Activated T-helper 1 cell treated with Interleukin-2 at 50 U/mL for 16 hours (primary cell): ENCODE results near the gene PIGW.

Experiments used
- DNase-seq: peaks from one replicate; pipeline ENCODE4 v3.0.0-alpha.2; 2020; ENCODE audit warnings: low read depth

Gene PIGW

DNA sequence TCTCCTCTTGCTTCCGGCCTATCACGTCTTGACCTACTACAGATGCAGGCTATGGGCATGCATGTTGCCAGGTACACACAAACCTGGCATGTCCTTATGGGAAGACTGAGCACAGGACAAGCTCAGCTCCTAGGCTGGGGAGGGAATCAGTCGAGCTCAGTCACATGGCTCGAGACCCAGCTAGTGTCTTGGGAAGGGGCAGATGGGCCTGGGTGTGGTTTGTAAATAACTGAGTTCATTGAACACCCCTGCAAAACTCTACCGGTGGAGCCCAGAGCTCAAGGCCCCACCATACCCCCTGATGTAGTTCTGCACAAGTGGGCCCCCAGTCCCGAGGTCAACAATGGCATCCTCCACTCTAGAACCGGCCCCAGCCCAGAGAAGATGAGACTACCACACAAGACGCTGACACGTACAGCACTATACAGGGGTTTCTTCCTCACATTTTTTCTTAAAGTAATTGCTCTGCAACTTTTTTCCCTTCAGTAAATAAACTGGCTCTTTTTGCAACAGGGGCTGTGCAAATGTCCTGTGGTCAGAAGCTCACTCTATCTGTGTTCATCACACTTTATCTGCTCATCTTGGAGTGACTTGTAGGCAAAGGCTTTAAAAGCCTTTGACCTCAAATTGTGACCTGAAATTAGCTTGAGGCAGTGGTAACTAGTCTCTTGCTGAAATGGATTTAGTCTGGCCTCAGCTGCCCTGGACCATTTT, 25.4 kb upstream of the PIGW start:
- DNase-seq, result no peak

DNA sequence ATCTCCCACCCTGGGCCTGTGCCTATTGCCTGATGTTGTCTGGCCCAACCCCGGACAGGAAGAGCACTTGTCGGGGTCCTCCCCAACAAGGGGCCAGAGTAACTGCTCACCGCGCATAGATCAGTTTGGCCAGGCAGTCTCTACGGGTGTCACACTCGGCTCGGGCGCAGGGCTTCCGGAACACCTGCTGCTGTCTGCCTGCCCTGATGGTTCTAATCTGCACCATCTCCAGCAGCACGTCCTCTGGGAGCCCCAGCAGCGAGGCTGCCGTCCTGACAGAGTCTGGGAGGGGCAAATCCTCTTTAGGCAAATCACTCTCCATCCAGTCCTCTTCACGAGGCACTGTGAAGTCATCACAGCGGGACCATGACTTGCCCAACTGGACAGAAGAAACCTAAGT, 24.2 kb upstream of the PIGW start:
- no peak for DNase-seq

DNA sequence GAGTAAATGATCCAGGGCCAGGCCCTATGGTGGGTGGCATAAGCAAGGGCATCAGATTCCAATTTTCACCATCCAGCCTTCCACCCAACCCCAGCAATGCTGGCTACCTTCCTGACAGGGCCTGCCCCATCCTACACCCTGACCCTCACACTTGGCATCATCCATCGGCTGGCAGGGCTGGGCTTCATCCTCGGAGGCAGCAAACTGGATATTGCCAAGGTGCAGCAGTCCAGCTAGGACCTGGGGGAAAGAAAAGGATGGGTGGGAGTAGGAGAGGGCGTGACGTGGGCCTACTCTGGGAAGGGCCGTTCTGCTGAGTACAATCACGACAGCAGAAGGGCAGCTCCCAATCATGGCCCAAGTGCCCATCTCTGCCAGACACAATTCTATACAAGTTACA, 23.6 kb upstream of the PIGW start:
- DNase-seq, result no peak

DNA sequence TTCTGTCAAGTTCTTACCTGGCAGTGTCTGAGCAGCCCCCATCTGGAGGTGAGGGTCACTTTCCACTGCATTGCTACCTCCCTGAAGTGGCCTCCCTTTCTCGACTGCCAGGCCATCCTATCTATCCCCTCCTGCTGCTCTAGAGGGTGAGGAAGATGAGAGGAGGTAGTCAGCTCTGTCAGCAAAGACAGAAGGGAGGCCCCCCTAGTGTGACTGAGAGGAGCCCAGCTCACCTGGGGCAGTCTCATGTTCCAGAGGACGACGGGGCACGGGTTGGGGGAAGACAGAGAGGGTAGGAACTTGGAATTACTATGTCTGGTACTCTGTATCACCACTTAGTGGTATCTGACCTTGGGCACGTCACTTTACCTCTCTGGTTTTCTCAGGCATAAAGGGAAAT, 22.1 kb upstream of the PIGW start:
- DNase-seq, result no peak

DNA sequence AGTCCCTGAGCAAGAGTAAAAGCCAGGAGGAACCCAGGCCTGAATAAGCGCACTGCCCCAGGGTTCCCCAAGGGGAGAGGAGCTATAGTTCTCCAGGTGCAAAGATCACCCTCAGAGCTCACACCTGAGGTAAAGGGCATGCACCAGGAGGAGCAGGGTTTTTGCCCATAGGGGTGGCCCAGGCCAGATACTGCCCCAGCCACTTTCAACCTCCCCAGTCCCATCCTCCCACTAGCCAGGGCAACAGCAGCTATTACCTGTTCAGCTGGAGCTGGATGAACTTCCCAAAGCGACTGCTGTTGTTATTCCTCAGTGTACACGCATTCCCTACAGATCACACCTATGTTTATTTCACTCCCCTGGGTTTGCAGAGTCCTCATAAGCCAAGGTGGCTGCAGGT, 19.9 kb upstream of the PIGW start:
- no peak for DNase-seq

DNA sequence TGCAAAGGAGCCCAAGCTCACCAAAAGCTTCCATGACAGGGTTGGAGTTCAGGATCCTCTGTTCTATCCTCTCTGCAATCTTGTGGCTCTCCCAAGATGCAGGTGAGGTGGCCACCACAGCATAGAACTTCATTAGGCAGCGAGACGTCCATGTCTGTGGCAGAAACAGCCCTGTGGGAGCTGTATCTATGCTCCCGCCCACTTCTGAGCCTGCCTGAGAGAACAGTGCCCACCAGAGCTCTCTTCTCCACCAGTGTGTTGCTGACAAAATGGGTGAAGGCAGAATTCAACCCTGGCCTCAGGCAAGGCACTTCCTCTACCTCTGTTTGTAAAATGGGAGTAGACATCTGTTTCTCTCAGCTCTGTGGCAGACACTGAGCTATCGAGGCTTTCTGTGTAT, 18.9 kb upstream of the PIGW start:
- DNase-seq, result no peak

DNA sequence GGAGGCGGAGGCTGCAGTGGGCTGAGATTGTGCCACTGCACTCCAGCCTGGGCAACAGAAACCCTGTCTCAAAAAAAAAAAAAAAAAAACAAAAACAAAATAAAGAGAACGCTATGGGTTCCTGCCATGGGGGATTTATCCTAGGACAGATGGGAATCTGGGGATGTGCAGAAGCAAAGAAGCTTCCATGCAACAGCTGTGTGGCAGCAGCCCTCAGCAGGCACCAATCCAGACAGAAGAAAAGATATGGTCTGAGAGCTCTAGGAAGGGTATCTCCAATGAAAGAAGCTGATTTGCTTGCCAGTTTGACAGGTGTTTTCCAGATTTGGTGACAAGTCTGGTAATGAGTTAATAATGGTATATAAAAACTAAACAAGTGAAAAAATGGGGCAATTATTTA, 11.7 kb upstream of the PIGW start:
- no peak for DNase-seq

DNA sequence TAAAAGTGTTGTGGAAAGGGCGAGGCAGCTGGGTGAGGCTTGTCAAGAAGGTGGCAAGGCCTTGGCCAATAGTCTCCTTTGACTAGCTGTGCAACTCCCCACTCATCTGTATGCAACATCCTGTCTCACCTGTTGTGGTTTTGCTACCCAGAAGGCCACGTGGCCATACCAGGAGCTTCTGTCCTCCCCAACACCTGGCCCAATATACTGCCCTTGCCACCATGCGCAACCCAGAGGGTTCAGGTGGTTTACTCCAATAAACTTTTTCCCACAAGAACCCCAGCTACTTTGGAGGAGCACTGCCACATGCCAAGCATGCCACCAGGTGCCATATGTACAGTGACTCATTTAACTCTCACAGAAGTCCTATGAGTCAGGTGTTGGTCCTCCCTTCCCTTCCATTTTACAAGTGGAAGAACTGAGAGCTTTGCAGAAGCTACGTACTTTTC, 10.3 kb upstream of the PIGW start:
- no peak for DNase-seq

DNA sequence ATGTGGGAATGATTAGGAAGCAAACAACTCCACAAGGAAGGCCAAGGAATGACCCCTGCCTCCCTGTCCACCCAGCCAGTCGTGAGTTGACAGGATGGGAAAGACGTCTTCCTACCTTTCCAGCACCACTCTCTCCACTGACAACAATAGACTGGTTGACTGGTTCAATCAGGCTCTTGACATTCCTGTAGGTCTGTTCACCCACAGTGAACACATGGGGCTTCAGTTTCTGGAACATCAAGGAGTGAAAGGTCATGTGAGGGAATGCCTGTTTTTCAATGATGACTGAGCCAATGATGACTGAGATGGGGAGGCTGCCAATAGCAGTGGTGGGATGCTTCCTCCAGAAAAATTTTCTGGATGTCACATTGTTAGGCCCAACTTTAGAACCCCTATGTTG, 9.7 kb upstream of the PIGW start:
- DNase-seq, result no peak

DNA sequence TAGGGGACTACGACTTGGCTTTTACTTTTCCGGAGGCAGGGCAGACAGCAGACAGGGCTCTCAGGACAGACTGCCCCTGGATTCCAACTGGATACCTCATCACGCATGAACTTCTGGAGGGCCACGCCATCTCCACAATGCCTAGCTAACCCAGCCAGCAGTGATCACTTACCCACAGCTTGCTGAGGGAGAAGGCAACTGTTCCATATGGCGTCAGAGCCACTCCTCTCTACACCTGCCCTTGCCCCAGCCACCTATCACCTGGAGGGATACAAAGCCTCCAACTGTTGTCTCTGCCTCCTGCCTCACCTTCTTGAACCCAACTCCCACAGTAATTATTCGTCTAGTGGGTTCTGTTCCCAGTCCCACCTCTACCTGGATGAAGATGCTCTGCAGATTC, 8.9 kb upstream of the PIGW start:
- DNase-seq, result no peak

DNA sequence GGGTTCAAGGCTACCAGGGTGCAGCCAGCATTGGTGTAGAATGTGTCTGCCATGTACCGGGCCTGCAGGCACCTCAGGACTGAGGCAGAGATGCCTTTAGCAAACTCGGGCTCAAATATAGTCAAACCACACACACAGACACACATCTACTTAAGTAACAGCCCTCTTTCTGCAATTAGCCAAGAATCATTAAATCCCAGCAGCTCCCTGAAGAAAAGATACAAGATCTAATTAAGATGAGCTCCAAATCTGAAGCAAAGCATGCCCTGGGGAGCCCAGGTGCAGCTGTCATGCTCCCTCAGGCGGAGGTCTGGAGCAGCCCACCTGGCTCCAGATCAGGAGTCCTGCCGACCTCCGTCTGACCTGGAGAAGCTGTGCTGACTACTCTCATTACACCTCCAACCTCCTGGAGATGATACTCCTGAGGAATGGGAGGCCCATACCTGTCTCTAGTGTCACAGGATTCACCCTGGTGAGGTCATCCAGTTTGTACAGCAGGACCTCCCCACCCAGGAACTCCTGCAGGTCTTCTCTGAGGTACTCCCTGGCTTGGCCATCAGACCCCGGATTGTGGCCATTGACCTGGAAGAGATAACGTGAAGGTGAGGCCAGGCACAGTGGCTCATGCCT, 7.1 kb upstream of the PIGW start:
- DNase-seq, result no peak

DNA sequence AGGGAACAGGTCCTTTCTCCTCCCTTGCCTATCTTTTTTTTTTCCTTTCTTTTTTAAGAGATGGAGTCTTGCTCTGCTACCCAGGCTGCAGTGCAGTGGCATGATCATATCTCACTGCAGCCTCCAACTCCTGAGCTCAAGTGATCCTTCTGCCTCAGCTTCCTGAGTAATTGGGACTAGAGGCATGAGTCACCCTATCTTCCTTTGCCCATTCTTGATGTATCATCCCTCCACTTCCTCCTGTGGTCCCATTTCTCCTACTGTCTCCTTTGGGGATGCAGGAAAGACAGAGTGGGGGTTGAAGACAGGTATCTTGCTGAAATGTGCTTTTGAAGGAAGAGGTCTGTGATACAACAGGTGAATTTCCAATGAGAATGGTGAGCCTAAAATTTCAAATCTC, 5.7 kb upstream of the PIGW start:
- DNase-seq, result no peak

DNA sequence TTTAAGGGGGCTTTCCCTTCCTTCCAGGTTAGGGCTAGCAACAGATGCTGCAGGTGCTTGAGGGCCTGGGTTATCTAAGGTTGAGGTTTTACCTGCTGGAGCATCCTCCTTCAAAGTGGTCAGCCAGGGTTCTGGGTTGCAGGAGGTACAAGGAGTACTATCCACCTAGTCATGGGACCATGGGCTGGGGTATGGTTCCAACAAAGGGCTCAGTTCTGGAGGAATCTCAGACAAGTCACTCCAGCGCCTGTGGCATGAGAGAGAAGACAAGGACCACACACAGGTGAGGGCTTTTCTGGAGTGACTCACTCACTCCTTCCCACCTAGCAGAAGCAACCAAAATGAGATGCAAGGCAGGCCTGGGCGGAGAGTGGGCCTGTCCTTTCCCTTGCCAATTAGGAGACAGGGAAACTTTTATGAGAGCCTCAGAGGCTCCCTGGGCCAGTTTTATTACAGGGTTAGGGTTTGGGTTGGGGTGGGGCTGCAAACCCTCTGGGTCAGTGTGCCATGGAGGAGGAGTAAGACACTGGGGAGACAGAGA, 2.3 kb upstream of the PIGW start:
- DNase-seq, result no peak

DNA sequence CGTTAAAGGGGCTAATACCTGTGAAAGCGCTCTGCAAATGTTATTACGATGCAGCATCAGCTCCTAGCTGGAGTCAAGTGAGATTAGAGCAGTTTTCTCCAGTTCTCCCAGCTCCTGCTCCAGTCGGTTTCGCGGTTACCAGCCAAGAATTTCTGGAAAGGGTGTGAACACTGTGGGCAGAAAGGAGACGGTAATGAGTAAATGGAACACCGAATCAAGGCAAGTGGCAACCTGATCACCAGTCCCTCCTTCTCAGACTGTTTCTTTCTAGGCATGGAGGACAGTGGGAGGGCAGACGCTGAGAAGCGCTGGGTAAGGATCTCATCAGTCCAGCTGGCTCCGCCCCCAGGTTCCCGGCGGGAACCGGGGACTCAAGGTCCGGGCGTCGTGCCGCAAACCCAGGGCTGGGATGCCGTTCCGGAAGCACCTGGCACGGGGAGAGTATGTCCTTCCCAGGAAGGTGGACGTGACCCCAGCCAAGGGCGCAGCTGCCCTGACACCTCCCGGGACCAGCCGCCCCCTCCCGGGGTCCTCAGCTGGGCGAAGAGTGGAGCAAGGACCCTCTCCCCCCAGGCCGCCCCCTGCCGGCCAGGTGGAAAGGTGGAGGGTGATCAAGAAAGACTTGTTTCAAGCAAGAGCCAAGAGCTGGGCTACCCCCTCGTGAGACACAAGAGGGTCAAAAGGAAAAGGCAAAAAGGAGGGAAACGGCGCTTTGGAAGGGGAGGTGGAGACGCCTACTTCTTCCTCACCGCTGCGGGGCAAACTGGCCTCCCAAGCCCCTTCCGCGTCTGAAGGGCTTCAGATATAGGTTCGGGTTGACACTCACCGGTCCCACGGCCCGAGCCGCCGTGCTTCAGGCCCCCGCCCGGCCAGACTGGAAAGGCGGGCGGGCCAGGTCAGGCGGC, 600 bp upstream of the PIGW start:
- peak; percentile 33 for DNase-seq

DNA sequence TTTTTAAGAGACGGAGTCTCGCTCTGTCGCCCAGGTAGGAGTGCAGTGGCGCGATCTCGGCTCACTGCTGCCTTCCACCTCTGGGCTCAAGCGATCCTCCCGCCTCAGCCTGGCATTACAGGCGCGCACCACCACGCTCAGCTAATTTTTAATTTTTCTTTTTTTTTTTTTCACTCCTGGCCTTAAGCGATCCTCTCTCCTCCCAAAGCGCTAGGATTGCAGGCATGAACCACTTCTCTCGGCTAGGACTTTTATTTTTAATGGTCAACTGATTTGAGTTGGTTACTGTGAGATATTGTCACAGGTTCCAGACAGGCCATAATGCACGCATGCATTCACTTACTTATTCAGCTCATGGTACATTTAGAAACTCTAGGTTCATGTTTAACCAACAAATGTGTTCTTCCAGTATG, 888 bp downstream of the PIGW start:
- DNase-seq, result no peak

DNA sequence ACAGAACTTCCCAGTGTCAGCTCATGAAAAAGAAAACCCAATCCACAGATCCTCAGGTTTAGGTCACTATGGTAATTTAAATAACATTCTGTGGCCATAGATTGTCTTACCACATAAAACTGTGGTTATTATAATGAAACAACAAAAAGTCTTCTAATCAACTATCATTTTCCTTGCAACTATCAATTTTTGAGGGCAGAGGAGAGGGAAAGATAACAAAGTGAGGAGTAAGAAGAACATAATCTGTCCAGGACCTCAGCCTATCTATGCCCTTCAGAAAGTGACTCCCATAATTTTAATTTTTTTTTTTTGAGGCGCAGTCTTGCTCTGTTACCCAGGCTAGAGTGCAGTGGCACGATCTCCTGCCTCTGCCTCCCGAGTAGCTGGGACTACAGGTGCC, 5.9 kb downstream of the PIGW start:
- no peak for DNase-seq

DNA sequence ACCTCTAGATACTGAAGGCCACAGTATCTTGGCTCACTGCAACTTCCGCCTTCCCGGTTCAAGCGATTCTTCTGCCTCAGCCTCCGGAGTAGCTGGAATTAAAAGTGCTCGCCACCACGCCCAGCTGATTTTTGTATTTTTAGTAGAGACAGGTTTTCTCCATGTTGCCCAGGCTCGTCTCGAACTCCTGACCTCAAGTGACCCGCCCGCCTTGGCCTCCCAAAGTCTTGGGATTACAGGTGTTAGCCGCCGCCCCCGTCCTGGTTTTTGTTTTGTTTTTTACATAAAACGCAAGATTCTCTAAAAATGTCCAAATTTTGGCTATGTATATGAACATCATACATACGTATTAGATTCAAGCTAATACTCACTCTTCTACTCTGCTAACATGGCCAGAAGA, 8.0 kb downstream of the PIGW start:
- DNase-seq, result no peak

DNA sequence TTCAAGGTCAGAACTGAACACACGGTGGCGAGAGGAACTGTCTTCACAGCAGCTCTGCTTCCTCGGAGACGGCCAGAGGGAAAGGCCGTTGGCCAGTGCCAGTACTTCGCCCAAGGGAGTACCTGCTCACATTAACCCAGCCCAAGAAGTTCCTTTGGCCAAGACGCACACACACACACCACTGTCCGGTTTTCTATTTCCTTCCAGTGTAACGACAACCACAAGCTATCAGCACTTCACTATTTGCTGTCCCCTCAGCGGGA, 9.2 kb downstream of the PIGW start:
- DNase-seq, result no peak

DNA sequence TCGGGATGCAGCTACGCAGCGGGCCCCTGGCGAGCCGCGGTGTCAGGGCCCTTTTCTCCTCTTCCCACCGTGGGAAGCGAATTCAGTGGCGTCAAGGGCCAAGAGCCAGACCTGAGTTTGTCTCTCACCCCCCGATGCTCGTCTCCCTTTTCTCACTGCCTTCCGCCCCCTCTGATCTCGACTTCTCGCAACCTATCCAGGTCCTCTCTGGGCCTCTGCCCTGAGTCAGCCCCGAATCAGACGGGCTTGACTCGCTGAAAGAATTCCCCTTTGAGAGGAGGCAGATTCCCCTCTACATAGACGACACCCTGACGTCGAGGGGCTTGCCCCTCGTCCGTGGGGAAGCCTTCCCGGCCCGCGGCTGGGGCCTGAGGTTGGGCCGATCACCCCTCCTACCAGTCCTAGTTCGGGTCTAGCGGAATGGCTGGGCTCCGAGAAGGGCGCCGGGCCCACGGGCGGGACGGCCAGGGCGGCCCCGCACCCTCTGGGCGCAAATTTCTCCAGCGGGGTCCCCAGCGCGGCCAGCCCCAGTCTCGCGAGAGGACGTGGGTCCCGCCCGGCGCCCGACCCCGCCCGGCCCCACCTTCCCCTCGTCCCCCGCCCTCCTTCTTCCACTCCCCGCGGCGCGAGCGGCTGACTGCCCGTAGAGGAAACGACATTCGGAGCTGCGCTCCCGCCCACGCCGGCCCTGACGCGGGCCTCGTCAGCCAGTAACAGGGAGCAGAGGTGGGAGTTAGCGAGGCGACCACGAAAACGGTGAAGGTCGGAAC, 9.7 kb downstream of the PIGW start, which contains the start of gene GGNBP2:
Gene GGNBP2, plus strand, starts transcription at position 613 of the 770 bp plus-strand sequence. CDS start 806 bp downstream, outside the sequence.
- peak; percentile 84 for DNase-seq

DNA sequence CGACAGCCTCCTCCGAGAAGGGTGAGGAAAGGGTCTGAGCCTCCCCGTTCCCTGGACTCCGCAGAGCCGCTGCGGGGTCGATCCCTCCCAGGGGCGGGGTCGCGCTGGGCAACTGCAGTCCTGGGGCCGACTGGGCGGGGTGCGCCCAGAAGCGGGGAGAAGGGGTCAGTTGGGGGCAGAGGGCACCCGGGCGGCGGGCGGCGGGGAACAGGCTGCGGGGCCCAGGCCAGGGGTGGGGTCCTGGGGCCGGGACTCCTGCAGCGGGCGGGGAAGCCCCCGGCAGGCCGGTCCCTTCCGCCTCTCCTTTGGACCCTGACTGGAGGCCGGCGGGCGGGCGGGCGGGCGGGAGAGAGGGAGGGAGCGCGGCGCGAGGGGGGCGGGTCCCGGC, 10.3 kb downstream of the PIGW start:
- no peak for DNase-seq

DNA sequence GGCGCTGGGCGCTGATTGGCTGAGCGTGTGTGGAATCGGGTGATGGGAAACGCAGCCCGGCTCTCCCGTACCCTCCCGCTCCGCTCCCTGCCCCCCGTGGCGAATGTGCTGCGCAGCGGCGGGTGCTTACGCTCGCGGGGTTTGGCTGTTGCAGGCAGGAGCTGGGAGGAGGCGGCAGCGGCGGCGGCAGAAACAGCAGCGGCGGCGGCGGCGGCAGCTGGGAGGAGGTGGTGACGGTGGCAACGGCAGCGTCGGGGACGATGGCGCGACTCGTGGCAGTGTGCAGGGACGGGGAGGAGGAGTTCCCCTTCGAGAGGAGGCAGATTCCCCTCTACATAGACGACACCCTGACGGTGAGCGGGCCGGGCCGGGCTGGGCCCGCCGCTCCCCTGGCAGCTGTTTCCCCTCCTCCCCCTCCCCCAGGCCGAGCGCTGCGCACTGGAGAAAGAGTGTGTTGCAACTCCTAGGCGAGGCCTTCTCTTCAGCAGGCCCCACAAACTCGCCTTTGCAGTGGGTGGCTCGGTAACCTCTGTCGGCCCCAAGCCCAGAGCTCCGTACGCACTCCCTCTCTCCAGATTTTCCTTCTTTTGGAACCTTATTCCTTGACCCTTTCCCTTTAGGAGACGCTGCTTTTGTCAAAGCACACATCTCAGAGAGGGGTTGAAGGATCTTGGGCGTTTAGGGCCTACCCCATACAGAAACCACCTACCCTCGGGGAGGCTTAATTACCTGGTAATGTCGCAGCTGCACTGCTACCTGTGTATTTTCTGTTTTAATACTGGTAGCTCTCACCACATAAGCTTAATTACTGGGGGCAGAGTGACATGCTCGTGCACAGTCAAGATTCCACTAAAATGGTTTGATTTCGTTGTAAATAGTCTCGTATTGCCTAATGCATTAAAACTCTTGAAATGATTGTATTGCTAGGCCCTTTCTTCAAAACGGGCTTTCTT, 11.0 kb downstream of the PIGW start:
- DNase-seq, result peak; percentile 95
